Effector CD4-positive, alpha-beta T cell (primary cell): Measurements from ENCODE around the gene MRPL34.
"Not testable (repeated sequence)": the region's sequence is repeated elsewhere in the genome, so short reads cannot be mapped to it uniquely, and the experiment has no call there.

Experiments
- DNase-seq: peaks from one replicate; pipeline ENCODE4 v3.0.0-alpha.2; 2020

Gene MRPL34

GRCh38 chr19:17285415-17286135 lies 20.1 kb upstream of the MRPL34 start:
- no peak for DNase-seq

DNA sequence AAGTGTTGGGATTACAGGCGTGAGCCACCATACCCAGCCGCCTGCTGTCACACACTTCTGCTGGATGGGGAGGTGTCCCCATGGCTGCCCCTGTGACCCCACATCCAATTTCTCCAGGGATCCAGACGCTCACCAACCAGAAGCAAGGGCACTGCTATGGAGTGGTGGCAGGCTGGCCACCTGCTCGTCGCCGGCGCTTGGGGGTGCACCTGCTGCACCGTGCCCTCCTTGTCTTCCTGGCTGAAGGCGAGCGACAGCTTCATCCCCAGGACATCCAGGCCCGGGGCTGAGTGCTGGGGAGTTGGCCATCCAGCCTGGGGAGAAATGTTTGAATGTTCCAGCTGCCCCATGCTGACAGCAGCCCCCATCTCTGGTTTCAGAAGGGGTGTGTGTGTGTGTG lies 19.4 kb upstream of the MRPL34 start:
- DNase-seq: no peak

- no peak for DNase-seq
These were observed 18.9 kb upstream of the MRPL34 start for GRCh38 chr19:17286752-17287151.

DNA sequence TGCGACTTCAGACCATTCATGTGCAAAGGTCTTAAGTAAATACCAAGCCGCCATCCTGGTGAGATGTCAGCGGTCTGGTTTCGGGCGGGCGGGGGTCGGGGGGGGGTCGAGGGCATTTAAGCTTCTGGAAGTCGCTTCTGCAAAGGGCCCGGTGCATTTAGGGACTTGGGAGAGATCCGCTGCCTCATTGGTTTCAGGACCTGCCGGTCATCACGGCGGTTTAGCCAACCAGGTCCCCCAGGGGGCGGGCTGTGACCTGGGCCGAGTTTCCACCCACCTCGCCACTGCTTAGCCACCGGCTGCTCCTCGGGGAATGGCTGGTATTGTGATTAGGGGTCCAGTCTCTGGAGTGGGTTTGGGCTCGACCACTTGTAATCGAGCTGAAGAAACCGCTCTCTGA lies 16.2 kb upstream of the MRPL34 start:
- DNase-seq: no peak

GRCh38 chr19:17292301-17293074 lies 13.2 kb upstream of the MRPL34 start:
- DNase-seq: peak; percentile 72

DNA sequence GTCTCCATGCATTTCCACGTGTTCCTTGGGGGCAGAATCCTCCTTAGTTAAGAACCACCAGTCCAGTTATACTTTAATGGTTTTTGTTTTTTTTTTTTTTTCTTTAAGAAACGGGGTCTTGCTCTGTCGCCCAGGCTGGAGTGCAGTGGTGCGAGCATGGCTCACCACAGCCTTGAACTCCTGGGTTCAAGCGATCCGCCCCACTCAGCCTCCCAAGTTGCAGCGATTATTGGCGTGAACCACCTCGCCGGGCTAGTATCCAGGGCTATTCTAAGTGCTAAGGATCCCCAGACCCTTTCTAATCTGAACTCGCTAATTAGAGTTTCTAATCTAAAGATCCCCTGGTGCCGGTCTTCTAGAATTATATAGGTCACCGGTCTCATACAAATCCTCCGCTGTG lies 12.1 kb upstream of the MRPL34 start:
- no peak for DNase-seq

GRCh38 chr19:17294051-17294891 lies 11.4 kb upstream of the MRPL34 start:
- no peak for DNase-seq

GRCh38 chr19:17295551-17295950 lies 10.1 kb upstream of the MRPL34 start:
- DNase-seq: not testable (repeated sequence)

- DNase-seq: no peak
These were observed 9.4 kb upstream of the MRPL34 start for GRCh38 chr19:17296273-17296672.

DNA sequence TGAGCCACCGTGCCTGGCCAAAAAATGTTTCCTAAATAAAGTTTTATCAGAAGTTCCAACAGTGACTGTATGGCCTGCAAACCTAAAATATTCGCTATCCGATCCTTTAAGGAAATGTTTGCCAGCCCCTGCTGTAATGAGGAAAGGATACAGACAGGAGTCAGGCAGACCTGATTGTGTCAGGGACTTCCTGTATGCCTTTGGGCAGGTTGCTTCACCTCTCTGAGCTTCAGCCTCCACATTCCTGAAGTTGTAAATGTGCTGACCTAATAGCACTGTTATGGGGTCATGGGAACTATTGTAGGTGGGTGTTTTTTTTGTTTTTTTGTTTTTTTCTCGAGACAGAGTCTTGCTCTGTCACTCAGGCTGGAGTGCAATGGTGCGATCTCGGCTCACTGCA lies 8.7 kb upstream of the MRPL34 start:
- no peak for DNase-seq

DNA sequence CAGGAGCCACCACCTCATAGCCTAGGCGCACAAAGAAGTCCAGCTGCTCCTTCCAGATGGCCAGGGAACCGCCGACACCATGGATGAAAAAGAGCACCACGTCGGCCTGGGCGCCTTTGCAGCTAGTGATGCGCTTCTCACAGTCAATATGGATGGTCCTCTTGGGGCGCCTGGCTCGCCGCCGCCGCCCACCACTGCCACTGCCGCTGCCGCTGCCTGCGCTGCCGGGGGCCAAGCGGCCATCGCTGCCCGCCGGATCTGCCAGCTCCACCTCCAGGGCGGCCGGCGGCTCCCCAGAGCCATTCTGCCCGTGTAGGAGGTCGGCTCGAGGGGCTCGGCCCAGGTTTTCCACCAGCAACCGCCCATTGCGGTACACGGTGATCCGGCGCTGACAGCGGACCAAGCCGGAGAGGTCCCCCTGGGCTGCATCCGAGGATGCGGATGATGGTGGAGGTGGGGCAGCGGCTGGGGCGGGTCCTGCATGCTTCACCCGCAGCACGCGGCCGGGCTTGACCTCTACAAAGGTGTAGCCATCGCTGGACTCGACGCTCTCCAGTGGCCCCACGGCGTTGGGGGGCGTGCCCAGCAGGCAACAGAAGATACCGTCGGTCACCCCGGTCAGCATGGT lies 4.6 kb upstream of the MRPL34 start:
- DNase-seq: no peak

DNA sequence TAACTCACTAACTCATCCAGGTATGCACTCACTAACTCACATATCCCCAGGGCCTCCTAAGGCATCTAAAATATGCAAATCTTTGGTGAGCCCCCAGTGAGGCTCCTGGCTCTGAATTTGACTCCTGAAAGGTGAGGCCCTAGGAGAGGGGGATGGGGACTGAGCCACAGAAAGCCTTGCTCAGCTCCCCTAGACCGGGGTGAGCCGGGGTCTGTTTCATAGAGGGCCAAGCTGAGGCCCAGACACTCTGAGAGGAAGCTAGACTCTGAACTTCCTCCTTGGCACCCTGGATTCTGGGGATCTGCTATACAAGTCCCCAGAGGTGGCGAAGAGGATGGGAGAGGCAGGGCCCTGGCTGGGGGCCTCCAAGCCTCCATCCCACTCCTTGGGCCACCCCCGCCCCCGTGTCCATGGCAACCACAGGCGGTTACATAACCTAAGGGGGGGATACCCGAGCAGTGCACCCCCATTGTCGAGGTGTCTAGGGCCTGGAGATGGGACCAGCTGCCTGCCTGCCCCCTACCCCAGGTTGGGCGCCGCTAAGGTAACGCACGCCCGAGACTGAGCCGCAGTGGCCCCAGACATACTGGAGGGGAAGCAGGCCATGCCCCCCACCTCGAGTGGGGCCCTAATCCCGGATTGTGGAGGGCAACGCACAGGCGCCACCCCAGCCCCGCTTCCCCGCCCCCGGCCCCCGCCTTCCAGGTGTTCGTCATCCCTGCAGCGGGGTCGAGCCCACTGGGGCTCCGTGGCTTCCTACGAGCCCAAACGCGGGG lies 3.1 kb upstream of the MRPL34 start:
- no peak for DNase-seq

GRCh38 chr19:17303167-17303939 lies 2.3 kb upstream of the MRPL34 start, which contains the start of gene ABHD8:
ABHD8 (minus strand) TSS chr19:17303425; CDS start chr19:17301616, 1,809 bp downstream.
- peak; percentile 86 for DNase-seq

GRCh38 chr19:17303940-17304267 lies 1.8 kb upstream of the MRPL34 start:
- DNase-seq: no peak

DNA sequence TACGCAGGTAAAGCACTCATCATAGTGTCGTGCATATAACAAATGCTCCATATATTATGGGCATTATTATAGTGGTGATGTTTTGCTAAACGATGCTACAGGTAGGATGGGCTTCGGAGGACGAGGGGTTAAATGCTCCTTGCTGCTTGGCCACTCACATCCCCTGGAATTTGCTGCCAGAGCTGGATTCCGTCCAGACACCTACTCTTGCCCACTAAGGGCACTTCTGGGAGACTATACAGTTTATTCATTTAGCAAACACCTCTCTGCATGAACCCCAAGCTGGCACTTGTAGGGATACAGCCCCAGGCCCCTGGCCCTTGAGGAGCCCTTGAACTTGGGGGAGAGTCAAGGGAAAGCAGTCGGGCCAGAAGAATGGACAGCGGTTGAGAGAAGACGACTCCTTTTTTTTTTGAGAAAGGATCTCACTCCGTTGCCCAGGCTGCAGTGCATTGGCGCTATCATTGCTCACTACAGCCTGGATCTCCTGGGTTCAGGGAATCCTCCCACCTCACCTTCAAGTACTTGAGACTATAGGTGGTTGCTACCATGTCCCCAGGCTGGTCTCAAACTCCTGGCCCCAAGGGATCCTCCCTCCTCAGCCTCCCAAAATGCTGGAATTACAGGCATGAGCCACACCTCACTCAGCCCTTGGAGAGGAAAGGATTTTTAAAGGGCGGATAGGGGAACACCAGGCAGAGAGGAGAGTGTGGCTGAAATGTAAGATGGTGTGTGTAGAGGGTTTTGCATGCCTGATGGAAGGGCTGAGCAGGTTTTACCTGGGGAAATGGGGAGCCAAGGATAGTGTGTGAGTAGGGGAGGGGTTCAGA lies 1.1 kb upstream of the MRPL34 start:
- DNase-seq: no peak

- DNase-seq: no peak
These were observed 506 bp upstream of the MRPL34 start for GRCh38 chr19:17305216-17305516.

- no peak for DNase-seq
These were observed 628 bp downstream of the MRPL34 start for GRCh38 chr19:17306285-17306714.

DNA sequence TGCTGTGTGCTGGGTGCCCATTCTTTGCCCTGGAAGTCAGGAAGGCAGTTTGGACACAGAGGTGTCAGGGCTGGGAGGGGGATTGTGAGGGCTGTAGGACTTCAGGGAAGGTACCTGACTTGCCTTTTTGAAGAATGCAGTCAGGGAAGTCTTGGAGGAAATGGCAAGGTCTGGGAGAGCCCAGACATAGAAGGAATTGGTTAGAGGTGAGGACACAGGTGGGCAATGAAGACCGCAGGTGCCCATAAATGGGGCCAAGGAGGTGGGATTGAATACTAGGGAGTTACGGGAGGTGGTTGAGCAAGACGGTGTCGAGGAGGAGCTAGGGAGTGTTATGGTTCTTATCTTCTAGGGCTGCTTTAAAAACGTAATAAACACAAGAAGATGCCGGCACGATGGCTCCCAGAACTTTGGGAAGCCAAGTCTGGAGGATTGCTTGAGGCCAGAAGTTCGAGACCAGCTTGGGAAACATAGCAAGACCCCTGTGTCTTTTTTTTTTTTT lies 2.3 kb downstream of the MRPL34 start:
- no peak for DNase-seq

GRCh38 chr19:17309198-17309964 lies 3.7 kb downstream of the MRPL34 start, which contains the start of gene DDA1:
DDA1 (plus strand) TSS chr19:17309563; CDS start chr19:17309655, 92 bp downstream.
- peak; percentile 99 for DNase-seq
